K562 (cell line): ENCODE measurements around the gene ACBD4. TPM values are rescaled to one million over a fixed set of nuclear protein-coding genes. Genes with fewer than 3 reads are reported as not detected.
A peak's percentile ranks its signal among the peaks of the same experiment; 100 is the strongest.

ENCODE experiments used
- ARHGAP35 ChIP-seq: fragments of 450-650 bp; IDR thresholded peaks from 2 replicates; pipeline ENCODE4 v1.6.1; 2018; ENCODE audit not compliant: partially characterized antibody
- ATF1 ChIP-seq, 2 experiments: fragments of 450-650 bp in 1 of 2; IDR thresholded peaks; 2 replicates each; pipeline ENCODE4 v1.6.1; 2016; ENCODE audit warnings: missing compliant biosample characterization in 1 of 2, missing genetic modification characterization in 1 of 2
- CCAR2 ChIP-seq: fragments of 200-400 bp; formaldehyde crosslinking; IDR thresholded peaks from 2 replicates; pipeline ENCODE4 v1.6.1; 2017; ENCODE audit warnings: mild to moderate bottlenecking, low read depth, low read length
- EZH2 ChIP-seq: IDR thresholded peaks from 2 replicates; pipeline ENCODE4 v1.6.1; 2012; ENCODE audit warnings: low read depth, mild to moderate bottlenecking, inconsistent platforms, low read length, borderline replicate concordance
- FUS ChIP-seq: fragments of 200-400 bp; formaldehyde crosslinking; optimal IDR thresholded peaks from 2 replicates; pipeline ENCODE3; 2017; ENCODE audit warnings: low read depth, low read length
- GABPB2 ChIP-seq: fragments of 250-450 bp; sonication (Bioruptor Pico); conservative IDR thresholded peaks from 2 replicates; pipeline ENCODE4 v1.5.1; 2021; ENCODE audit warnings: mild to moderate bottlenecking
- HBP1 ChIP-seq: fragments of 450-650 bp; formaldehyde crosslinking; IDR thresholded peaks from 2 replicates; pipeline ENCODE4 v1.4.0; 2022; ENCODE audit warnings: missing genetic modification characterization
- KAT7 ChIP-seq: sonication (generic); formaldehyde crosslinking; IDR thresholded peaks from 2 replicates; pipeline ENCODE4 v1.8.0; 2022; ENCODE audit warnings: missing genetic modification reagents, mild to moderate bottlenecking, borderline replicate concordance
- MEF2D ChIP-seq: conservative IDR thresholded peaks from 2 replicates; pipeline ENCODE4 v1.6.1; 2016; ENCODE audit warnings: low read depth, missing genetic modification characterization, missing compliant biosample characterization
- NCOR1 ChIP-seq: fragments of 450-650 bp; IDR thresholded peaks from 2 replicates; pipeline ENCODE4 v1.6.1; 2016; ENCODE audit warnings: mild to moderate bottlenecking, moderate library complexity
- NFATC3 ChIP-seq: fragments of 450-650 bp; IDR thresholded peaks from 2 replicates; pipeline ENCODE4 v1.6.1; 2017; ENCODE audit warnings: mild to moderate bottlenecking
- RAD21 ChIP-seq, 2 experiments: fragments of 250-450 bp in 1 of 2; fragments of 450-650 bp in 1 of 2; sonication (Bioruptor Pico) in 1 of 2; formaldehyde crosslinking in 1 of 2; IDR thresholded peaks in 1 of 2; conservative IDR thresholded peaks in 1 of 2; 2 replicates each; pipeline versions ENCODE4 v1.4.0 to v1.8.0; 2020 to 2022; ENCODE audit warnings: mild to moderate bottlenecking in 2 of 2, moderate library complexity in 1 of 2
- SNIP1 ChIP-seq: fragments of 450-650 bp; IDR thresholded peaks from 2 replicates; pipeline ENCODE4 v1.7.1; 2017; ENCODE audit warnings: low read depth, mild to moderate bottlenecking
- SP2 ChIP-seq: IDR thresholded peaks from 2 replicates; pipeline ENCODE4 v1.6.1; 2011; ENCODE audit warnings: mild to moderate bottlenecking, low read depth, low read length, moderate library complexity; ENCODE audit not compliant: poor library complexity, severe bottlenecking; ENCODE audit errors: extremely low read depth
- TCF3 ChIP-seq: sonication (generic); formaldehyde crosslinking; IDR thresholded peaks from 2 replicates; pipeline ENCODE4 v1.4.0; 2020; ENCODE audit warnings: mild to moderate bottlenecking, missing genetic modification reagents
- TGIF2 ChIP-seq: sonication (generic); formaldehyde crosslinking; IDR thresholded peaks from 2 replicates; pipeline ENCODE4 v1.8.1; 2022; ENCODE audit warnings: mild to moderate bottlenecking, missing genetic modification reagents, moderate library complexity
- THRA ChIP-seq: fragments of 450-650 bp; IDR thresholded peaks from 2 replicates; pipeline ENCODE4 v1.6.1; 2017; ENCODE audit warnings: mild to moderate bottlenecking, moderate library complexity
- ZBTB33 ChIP-seq: sonication (generic); formaldehyde crosslinking; IDR thresholded peaks from 2 replicates; pipeline ENCODE4 v1.8.1; 2023; ENCODE audit warnings: mild to moderate bottlenecking, missing genetic modification reagents
- ZNF134 ChIP-seq: fragments of 250-450 bp; sonication (Bioruptor Pico); conservative IDR thresholded peaks from 2 replicates; pipeline ENCODE4 v1.4.0; 2020
- ZNF518B ChIP-seq: fragments of 250-450 bp; sonication (Bioruptor Pico); IDR thresholded peaks from 2 replicates; pipeline ENCODE4 v1.5.0; 2021; ENCODE audit warnings: mild to moderate bottlenecking, moderate library complexity
- polyA plus RNA-seq, 8 experiments: library from polyadenylated mRNA; depleted of rRNA in 4 of 8; stranded (reverse) in 5 of 8; unstranded in 3 of 8; fragments of >200 nt; fragmentation: Nextera tagmentation in 2 of 8; fragmentation: Illumina TruSeq in 1 of 8; extraction: Ambion mirVana in 2 of 8; extraction: Trizol in 1 of 8; gene quantifications; 2 replicates each; pipeline versions ENCODE4 v1.2.1 to v1.2.3, GENCODE V29; 2011 to 2014; ENCODE audit warnings: inconsistent platforms in 1 of 8, missing spikeins in 1 of 8
- total RNA-seq, 7 experiments: library from RNA; depleted of rRNA in 6 of 7; stranded (reverse); fragments of >200 nt in 6 of 7; fragmentation: Illumina TruSeq in 2 of 7; extraction: Trizol in 2 of 7; gene quantifications; 2 replicates each; pipeline versions ENCODE4 v1.2.1 to v1.2.3, GENCODE V29; 2011 to 2021; ENCODE audit warnings: low replicate concordance in 1 of 7

Gene ACBD4
- total and polyA plus RNA-seq, 9 of the 15 experiments (the other 6 are each of a cell fraction or from before 2014, with no cell fraction given): 0.14 to 6.9 (median 4.6) TPM

- TF ChIP-seq ZBTB33 (peak; percentile 1; the same call in 1 of the 2 replicates), EZH2 (no peak), RAD21 (CRISPR knock-in tag; conservative IDR thresholded peaks at IDR 0.05 in 1 of 2, IDR thresholded peaks at IDR 0.05 in 1 of 2) (no peak), SP2 (no peak), HBP1 (0 out of 2 replicates have a peak, but pooled peaks have one; percentile 6), ZNF134 (CRISPR knock-in tag) (no peak), THRA (no peak), GABPB2 (no peak), CCAR2 (no peak), ARHGAP35 (no peak), SNIP1 (no peak), NFATC3 (no peak), TGIF2 (CRISPR knock-in tag) (no peak), MEF2D (no peak), ZNF518B (no peak), KAT7 (CRISPR knock-in tag) (0 out of 2 replicates have a peak, but pooled peaks have one; percentile 24), ATF1 (CRISPR knock-in tag; IDR thresholded peaks at IDR 0.05) (no peak), ATF1 (tag; IDR thresholded peaks at IDR 0.05) (no peak), TCF3 (CRISPR knock-in tag) (no peak), FUS (no peak), NCOR1 (no peak)
These were observed 9.5 kb downstream of the ACBD4 start (continued) for GRCh38 chr17:45145035-45145389.
